ENCODE results near the gene KDM8.

DNA sequence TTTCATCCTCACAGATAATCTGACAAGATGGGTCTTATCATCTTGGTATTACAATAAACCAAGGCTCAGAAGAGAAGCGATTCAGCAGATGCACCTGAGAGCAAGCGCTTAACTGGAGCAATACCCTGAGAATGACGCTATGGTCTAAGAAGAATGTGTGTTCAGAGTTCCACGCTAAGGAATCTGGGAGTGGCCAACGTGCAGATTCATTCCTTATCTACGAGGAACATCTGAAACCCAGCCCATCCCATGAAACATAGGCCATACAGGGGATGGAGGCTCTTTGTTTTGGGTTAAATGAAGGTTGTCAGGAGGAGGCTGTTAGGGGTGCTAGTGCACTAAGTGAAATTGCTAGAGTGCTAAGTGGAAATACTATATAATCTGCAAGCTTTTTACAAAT, 28.5 kb upstream of the KDM8 start:
- TF ChIP-seq, protein P1, sequence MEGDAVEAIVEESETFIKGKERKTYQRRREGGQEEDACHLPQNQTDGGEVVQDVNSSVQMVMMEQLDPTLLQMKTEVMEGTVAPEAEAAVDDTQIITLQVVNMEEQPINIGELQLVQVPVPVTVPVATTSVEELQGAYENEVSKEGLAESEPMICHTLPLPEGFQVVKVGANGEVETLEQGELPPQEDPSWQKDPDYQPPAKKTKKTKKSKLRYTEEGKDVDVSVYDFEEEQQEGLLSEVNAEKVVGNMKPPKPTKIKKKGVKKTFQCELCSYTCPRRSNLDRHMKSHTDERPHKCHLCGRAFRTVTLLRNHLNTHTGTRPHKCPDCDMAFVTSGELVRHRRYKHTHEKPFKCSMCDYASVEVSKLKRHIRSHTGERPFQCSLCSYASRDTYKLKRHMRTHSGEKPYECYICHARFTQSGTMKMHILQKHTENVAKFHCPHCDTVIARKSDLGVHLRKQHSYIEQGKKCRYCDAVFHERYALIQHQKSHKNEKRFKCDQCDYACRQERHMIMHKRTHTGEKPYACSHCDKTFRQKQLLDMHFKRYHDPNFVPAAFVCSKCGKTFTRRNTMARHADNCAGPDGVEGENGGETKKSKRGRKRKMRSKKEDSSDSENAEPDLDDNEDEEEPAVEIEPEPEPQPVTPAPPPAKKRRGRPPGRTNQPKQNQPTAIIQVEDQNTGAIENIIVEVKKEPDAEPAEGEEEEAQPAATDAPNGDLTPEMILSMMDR (IDR thresholded peaks at IDR 0.05 in 2 of 3, conservative IDR thresholded peaks at IDR 0.05 in 1 of 3; ENCODE audit: borderline replicate concordance in 1 of 3, insufficient read depth in 1 of 3, low read depth in 2 of 3, low read length in 2 of 3): no peak
- TF ChIP-seq RAD21 (IDR thresholded peaks at IDR 0.05; ENCODE audit: low read depth): no peak
- no peak for TF ChIP-seq CBX3 (IDR thresholded peaks at IDR 0.05; ENCODE audit: low read depth)
- no peak for TF ChIP-seq TCF7L2 (IDR thresholded peaks at IDR 0.05; ENCODE audit: borderline replicate concordance, extremely low read depth, insufficient read depth, insufficient read length)
- TF ChIP-seq POLR2A (IDR thresholded peaks at IDR 0.05; ENCODE audit: borderline replicate concordance, extremely low read depth, insufficient read depth, insufficient read length): no peak
- TF ChIP-seq SP1 (IDR thresholded peaks at IDR 0.05; ENCODE audit: low read depth): no peak
- TF ChIP-seq, protein P2, sequence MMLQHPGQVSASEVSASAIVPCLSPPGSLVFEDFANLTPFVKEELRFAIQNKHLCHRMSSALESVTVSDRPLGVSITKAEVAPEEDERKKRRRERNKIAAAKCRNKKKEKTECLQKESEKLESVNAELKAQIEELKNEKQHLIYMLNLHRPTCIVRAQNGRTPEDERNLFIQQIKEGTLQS (IDR thresholded peaks at IDR 0.05): no peak
- TF ChIP-seq, protein P3, sequence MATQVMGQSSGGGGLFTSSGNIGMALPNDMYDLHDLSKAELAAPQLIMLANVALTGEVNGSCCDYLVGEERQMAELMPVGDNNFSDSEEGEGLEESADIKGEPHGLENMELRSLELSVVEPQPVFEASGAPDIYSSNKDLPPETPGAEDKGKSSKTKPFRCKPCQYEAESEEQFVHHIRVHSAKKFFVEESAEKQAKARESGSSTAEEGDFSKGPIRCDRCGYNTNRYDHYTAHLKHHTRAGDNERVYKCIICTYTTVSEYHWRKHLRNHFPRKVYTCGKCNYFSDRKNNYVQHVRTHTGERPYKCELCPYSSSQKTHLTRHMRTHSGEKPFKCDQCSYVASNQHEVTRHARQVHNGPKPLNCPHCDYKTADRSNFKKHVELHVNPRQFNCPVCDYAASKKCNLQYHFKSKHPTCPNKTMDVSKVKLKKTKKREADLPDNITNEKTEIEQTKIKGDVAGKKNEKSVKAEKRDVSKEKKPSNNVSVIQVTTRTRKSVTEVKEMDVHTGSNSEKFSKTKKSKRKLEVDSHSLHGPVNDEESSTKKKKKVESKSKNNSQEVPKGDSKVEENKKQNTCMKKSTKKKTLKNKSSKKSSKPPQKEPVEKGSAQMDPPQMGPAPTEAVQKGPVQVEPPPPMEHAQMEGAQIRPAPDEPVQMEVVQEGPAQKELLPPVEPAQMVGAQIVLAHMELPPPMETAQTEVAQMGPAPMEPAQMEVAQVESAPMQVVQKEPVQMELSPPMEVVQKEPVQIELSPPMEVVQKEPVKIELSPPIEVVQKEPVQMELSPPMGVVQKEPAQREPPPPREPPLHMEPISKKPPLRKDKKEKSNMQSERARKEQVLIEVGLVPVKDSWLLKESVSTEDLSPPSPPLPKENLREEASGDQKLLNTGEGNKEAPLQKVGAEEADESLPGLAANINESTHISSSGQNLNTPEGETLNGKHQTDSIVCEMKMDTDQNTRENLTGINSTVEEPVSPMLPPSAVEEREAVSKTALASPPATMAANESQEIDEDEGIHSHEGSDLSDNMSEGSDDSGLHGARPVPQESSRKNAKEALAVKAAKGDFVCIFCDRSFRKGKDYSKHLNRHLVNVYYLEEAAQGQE (IDR thresholded peaks at IDR 0.05; ENCODE audit: low read depth): no peak
- TF ChIP-seq YY1 (IDR thresholded peaks at IDR 0.05; ENCODE audit: extremely low read depth, insufficient replicate concordance, low read depth, low read length): no peak
- TF ChIP-seq EZH2 (IDR thresholded peaks at IDR 0.05): no peak
- TF ChIP-seq SIN3A (IDR thresholded peaks at IDR 0.05; ENCODE audit: low read depth): no peak
- TF ChIP-seq ZNF274 (IDR thresholded peaks at IDR 0.05; ENCODE audit: low read depth, low read length): no peak
- no peak for TF ChIP-seq FOSL1 (IDR thresholded peaks at IDR 0.05; ENCODE audit: low read depth)

Measured in HCT116 (cell line).